Small intestine (tissue), 4 donors: ENCODE results near the gene FAM53A. TPM values are rescaled to one million over a fixed set of nuclear protein-coding genes. Genes with fewer than 3 reads are reported as not detected.

Experiments used
- polyA plus RNA-seq, 4 donors: library from polyadenylated mRNA; stranded (reverse) in 3 of 4; unstranded in 1 of 4; fragments of 200-250 nt in 3 of 4; fragments of 120-200 nt in 1 of 4; gene quantifications; one replicate each; pipeline versions ENCODE4 v1.2.1 to v1.2.3, GENCODE V29; 2013
- donor health status: healthy with polysubstance abuse.
- donor health status: Bipolar disorder and iron deficiency.
- donor health status: healthy.

FAM53A gene
- polyA plus RNA-seq, 4 donors = 0.27 to 1.1 (median 0.97) TPM; not detected in 1

Other genes starting within 250 kb of the FAM53A start
- 10 to 100 TPM; 25.5 to 38.4 (median 27.9) TPM for gene SLBP, start 28.0 kb upstream of the FAM53A start, polyA plus RNA-seq
- gene TMEM129, start 37.0 kb upstream of the FAM53A start, polyA plus RNA-seq = 10 to 100 TPM; 18.6 to 47.2 (median 26.0) TPM
- 10 to 100 TPM; 11.9 to 41.4 (median 18.5) TPM for gene TACC3, start 37.2 kb upstream of the FAM53A start, polyA plus RNA-seq
- 100 to 1,000 TPM in 1 of 4 donors, 10 to 100 TPM in 3; 13.8 to 267 (median 35.7) TPM for gene FGFR3, start 109.0 kb upstream of the FAM53A start, polyA plus RNA-seq
- gene LETM1, start 171.8 kb upstream of the FAM53A start, polyA plus RNA-seq = 10 to 100 TPM; 19.7 to 28.5 (median 23.1) TPM
- 10 to 100 TPM in 3 of 4 donors, 1 to 10 TPM in 1; 8.4 to 46.4 (median 22.5) TPM for gene NSD2, start 187.1 kb upstream of the FAM53A start, polyA plus RNA-seq